ENCODE results near the gene ZNF438.
"Not testable (repeated sequence)": the region's sequence is repeated elsewhere in the genome, so short reads cannot be mapped to it uniquely, and the experiment has no call there.

ZNF438 gene

DNA sequence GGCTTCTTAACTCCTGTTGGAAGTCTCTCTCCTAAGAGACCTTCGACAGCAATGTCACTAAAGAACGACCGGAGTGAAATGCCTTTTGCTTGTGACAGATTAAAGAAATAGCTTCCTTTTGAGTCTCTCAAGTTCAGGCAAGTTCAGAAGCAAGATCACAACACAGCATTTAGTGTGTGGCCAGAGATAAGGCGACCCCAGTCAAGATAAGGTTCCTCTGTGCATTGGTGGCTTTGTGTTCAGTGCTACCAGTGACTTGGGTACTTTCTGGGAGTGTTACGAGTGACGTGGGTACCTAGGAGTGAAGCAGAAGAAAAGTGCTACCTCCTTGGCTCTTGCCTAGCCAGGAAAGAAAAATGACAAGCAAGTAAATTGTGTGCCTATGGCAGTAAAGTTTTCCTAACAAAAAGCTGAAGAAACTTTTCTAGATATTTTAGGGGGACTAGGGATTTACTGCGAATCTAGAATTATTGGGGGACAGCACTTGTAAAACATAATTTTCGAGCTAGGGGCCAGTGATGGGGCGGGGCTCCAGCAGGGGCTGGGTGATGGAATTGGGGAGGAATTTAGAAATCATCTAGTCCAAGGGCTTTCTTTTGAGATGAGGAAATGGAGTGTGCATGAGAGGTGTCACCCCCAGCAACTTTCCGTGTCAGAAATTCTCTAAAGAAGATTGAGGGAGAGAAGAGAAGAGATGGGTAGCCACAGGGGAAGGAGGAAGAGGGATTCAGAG lies 210.2 kb downstream of the ZNF438 start:
- DNase-seq: no peak

DNA sequence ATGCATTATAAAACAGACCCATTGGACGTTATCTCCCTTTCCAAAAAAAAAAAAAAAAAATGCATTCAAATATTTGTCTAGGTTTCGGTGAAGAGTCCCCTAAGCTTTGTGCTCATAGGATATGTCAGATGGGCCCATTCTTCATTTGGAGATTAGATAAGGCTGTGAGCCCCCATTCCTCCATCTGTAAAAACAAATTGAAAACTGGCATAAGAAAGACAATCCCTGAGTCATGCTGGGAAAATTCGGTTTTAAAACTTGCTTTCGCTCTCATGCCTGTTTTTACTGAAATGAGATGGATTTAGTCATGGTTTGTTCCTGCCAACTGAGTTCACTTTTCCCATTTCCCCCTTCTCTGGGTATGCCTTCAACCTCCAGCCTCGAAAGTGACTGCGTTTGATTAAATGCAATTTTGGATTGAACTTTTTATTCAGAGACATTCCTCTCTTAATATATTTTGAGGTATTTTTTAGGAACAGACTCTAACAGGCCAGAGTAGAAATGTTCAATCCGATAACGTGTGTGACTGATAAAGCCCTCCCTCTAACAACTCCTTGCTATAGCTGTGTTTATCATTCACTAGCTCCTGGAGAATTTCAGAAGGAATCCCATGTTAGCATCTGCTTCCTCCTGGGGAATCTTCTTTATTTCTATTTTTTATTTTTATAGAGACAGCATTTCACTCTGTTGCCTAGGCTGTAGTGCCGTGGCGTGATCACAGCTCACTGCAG lies 211.2 kb downstream of the ZNF438 start:
- DNase-seq: no peak

DNA sequence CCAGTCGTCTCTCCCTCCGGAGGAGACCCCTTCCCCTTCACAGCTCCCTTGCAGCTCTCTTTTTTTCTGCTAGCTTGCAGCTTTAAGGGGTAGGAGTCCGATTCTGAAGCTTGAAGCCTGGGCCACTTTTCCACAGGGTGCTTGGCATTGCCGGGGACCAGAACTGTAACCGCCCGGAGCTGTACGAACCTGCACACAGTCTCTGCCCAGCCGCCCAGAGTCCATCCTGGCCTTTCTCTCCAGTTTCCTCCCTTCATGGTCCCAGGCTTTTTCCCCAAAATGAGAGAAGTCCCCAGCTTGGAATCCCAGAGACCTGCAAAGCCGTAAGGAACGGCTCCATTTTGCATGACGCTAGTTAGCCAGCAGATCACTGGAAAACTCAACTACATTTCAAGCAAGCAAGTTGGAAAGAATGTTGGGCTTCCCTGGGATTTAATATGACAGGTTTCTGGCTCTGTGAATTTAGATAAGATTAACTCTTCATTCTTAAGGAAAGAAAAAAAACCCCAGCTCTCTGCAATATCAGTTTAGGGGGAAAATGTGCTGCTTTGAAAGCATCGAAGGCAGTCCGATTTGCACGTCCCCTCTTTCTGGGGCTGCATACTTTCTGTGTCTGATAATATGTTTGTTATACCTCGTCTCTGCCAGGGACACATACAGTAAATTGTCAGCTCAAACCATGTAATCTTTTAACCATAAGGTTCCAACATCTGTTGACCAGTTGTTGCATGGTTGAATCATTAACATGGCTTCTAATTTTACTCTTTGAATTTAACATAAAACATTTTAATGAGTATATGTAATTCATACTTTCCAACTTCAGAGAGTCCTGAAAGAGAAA lies 212.1 kb downstream of the ZNF438 start:
- no peak for DNase-seq

DNA sequence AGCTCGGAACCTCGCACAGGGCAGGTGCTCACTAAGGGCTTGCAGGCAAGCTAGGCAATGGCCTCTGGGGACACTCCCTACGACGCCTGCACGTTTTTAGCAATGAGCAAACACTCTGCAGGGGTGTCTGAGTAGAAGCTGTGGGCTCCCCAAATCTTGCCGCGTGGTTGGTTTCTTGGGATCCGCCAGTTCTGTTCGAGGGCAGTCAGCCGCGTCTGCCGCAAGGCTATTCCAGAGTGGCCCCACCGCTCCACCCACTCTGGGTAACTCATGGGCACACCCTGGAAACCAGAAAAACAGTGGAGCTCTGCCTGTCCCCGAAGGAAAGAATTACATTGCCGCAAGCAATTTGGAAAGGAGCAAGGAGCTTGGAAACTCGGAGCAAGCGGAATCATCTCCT lies 212.8 kb downstream of the ZNF438 start:
- no peak for DNase-seq

DNA sequence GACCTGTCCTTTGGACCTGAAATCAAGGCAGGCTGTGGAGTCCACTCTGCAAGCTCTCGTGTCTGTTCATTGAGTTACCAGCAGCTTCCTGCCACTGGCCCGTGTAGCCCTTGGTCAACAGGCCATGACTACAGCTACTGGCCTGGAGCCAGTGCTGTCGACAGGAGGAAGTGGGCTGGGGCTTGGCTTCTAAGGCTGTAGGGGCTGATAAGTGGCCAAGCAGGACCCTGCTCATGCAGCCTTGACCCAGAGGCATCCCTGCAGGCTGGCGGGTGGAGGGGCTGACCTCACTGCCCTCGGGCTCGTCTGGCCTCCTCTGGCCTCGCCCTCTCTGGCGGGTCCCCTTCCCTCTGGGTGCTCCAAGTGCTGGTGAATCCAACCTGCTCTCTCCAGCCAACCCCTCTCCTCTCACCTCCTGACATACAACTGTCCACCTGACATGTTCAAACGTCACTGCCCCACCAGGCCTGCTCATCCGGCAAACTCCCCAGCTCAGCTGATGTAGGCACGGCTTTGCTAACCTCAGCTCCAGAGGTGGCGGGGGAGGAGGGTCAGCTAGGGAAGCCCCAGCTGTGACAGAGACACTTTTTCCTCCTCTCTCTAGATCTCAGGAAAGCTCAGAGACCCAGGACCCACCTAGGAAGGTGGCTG lies 213.5 kb downstream of the ZNF438 start:
- DNase-seq: no peak

DNA sequence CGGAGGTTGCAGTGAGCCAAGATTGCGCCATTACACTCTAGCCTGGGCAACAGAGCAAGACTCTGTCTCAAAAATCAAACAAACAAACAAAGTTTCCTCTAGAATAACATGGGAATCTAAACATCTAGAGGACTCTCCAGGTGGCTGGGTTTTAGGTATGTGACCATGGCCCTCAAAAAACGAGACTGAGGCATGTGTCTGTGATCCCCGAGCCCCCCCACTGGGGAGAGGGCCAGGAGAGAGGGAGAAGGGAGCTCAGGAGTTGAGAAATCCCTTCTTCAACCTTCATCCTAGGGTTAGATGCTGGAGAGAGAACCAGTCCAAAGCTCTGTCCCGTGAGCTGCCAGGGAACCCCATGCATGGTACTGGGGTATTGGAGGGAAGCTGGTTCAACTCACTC lies 214.1 kb downstream of the ZNF438 start:
- no peak for DNase-seq

DNA sequence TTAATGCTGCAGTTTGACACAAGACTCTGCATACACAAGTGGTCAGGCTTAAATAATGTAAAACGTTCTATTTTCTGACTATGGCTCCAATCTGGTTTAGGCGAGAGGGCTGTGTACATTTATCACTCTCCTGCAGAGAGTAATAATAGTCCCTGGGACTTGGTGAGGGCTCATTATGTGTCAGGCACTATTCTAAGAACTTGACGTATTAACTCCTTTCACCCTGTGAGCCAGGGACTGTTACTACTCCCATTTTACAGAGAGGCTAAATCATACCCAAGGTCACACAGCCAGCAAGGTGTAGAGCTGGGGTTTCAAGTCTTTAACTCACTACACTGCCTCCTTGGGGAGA lies 214.9 kb downstream of the ZNF438 start:
- DNase-seq: no peak

DNA sequence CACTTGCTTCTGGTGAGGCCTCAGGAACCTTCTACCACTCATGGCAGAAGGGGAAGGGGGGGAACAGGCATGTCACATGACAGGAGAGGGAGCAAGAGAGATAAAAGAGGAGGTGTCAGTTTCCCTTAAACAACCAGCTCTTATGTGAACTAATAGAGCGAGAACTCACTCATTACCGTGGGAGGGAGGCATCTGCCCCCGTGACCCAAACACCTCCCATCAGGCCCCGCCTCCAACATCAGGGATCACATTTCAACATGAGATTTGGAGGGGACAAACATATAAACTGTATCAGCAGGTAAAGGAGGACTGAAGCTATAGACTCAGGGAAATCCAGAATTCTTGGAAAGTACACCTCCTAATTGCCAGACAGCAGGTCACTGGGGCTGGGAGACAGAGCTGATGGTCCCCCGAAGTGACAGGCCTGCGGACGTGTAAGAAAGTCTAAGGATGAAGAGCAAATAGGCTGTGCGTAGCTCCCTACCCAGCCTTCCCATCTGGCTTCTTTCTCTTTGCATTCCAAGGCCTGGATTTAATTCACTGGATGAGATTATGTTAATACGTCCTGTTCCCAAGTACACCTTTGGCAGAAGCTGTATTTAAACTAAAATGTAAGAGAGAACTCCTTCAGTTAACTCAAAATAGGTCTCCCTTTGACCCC lies 215.4 kb downstream of the ZNF438 start:
- no peak for DNase-seq

DNA sequence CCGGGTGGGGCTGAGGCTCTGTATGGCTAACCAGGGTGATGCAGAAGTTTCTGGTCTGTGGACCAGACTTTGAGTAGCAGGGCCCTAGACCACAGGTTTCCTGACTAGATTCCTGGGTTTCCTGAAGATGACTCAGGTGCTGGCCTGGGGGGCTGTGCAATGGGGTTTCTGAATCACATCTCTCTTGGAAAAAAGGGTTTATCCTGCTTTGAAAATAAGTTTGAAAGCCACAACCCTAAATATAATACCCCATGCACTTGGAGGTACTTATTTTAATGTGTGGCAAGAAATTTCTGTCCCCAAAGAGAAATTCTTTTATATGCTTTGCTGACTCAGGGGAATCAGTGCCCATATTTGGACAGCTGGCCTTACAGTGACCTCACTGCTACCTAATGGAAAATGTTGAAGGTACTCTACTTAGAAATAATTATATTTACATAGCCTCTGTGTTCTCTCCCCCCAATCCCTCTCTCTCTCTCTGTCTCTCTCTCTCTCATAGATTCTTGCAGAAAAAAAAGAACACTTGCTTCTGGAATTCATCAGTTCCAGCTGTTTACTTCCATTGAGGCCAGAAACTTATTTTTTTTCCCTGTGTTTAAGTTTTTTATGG lies 217.7 kb downstream of the ZNF438 start:
- no peak for DNase-seq

DNA sequence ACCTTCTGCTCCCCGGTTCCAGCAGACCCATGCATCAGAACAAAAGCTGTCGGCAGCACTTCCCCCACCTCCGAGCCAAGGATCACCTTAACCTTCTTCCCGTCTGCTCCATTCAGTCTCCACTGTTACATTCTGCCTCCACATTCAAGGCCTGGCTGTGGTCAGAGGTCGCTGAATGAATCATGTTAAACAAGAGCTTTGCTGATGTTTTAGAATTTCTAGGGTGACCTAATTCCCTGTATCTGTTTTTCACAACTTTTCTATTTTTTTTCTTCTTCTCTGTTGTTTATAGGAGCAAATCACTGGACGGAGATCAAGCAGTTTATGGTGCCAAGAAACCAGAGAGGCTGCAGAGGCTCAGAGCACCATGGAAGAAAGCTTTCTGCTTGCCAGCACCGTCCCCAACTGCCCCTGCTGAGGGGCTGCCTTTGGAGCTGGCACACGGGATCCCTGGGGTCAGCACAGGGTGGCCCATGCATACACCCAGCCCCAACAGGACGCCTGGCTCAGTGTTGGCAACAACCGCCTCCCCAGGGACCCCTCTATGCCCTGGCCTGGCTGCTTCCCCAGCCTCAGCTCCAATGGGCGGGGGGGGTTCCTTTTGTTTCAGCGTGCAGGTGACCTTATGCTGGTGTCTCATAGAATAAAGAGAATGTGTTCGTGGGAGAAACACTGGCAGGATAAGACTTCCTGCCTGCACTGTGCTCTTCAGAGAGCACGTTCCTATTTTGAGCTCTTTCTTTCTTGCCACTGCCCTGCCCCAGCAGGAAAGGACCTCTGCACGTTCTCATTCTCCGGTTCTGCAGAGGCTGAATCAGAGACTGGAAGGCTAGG lies 219.4 kb downstream of the ZNF438 start:
- DNase-seq: no peak

DNA sequence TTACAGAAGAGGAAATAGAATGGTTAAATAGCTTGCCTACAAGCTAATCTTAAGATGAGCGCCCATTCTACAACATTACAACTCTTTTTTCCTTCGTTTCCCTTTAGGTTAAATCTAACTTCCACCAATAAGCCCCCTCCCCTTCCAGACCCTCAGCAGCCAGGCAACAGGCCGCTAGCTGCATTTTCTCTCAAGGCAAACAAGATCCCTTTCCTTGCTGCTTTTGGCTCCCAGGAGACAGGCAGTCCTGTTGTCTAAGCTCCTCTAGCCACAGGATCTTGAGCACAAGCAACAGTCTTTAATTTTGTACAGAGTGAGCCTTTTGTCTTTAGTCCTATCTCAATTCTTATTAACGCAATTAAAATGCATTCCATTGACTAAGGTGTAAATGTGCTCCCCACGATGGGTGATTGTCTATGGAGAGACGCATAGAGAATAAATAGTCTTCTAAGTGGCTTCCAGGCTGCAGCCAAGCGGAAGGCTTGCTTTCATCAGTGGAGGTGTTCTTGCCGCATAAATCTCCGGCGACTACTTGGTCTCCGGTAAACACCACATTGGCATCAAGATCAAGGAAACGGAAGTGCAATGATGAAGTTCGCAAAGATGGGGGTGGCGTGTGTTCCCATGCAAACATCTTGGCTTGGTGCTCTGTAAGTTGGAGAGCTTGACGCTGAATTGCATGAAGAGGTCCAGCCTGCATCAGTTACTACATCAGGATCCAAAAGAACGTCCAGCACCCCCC lies 220.2 kb downstream of the ZNF438 start:
- no peak for DNase-seq

DNA sequence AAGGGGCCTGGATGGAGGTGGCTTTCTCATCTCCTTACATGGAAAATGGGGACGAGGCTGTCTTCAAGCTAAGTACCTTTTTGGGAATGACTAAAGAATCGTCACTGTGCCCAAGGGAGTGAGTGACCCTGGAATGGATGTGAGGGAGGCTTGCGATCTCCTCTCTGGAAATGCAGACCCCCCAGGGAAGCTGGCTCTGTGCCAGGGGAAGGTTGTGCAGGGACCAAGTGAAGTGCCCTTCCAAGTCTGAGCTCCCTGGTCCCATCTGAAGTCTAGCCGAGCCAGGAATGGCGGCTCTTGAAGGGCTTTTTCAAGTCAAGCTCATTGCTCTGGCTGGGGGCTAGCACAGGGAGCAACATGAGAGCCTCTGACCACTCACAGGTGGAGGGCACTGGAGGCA lies 221.2 kb downstream of the ZNF438 start:
- DNase-seq: no peak

DNA sequence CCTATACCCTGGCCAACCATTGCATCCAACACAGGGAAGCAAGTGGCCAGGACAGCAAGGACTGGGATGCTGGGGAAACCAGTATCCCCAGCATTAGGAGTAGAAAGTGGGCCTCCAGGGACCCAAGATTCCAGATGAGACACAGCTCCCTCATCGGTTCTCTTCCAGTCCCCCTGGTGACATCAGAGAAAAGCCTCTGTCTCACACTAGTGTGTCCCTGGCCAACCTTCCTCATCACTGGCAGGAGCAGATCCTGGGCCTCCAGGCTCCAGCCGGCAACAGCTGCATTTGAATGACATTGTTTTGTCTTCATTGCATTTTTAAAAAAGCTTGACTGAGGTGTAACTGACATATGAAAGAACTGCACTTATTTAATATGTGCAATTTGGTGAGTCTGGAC lies 224.8 kb downstream of the ZNF438 start:
- no peak for DNase-seq

DNA sequence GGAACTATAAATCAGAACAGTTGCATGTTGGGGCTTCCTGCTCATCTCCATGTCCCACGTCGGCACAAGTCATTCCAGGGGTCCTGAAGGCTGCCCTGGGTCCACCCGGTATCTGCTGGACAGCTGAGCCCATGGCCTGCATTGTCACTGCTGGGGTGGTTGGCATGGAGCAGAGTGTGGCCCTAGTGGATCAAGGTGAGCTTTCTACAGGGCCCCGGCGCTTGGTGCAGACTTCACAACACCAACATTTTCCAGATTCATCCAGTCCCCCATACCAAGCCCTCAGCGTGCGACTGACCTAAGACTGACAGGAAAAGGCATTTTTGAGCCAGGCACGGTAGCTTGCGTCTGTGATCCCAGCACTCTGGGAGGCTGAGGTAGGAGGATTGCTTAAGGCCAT lies 226.6 kb downstream of the ZNF438 start:
- DNase-seq: no peak

DNA sequence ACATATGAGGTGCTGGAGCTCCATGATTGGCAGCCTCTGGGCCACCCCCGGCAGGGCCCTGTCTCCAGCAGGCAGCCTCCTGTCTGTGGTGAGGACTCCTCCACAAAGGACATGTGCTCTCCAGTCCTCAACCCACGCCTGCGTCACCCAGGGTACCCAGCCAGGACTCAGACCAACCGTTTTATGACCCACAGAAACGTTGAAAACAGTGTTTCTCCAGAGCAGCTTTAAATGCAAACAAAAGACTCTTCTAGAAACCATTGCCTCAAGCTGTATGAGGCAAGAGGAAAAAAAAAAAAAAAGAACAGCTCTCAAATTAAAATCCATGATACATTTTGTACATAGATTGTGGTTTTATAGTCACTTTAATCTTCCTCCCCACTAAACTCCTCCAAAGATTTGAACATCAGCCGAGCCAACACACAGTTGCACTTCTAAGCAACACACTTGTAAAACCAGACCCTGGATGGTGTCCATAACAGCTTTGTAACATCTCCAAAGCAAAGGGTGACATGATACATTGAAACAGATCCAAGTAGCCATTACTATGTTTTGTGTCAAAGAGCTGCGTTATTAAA lies 227.1 kb downstream of the ZNF438 start:
- DNase-seq: no peak

DNA sequence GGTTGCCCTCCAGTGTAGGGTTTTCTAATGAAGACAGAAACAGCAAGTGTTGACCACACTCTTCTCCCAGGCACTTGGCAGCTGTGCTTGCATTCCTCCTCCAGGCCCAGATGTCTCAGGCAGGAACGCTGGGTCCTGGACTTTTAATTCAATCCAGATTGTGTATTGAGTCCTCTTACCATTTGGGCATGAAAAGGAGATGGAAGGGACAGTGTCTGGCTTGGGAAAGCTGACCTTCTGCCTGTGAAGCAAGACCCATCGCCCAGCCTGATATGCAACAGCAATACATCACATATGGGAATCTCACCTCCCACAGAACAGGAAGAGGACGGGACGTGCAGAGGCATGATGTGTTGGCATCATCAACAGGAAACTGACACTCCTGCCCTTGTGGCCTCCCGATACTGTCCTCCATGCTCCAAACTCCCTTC lies 227.8 kb downstream of the ZNF438 start:
- DNase-seq: no peak

DNA sequence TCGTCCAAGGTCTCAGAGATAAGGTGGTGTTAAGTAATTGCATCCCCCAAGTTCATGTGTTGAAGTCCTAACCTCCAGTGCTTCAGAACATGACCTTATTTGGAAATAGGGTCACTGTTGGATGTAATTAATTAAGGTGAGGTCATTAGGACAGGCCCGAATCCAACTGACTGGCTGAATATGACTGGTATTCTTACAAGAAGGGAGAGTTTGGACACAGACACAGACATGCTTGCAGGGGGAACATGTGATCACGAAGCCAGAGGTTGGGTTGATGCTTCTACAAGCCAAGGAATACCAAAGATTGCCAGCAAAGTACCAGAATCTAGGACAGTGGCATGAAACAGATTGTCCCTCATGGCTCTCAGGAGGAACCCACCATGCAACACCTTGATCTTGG lies 228.6 kb downstream of the ZNF438 start:
- no peak for DNase-seq

DNA sequence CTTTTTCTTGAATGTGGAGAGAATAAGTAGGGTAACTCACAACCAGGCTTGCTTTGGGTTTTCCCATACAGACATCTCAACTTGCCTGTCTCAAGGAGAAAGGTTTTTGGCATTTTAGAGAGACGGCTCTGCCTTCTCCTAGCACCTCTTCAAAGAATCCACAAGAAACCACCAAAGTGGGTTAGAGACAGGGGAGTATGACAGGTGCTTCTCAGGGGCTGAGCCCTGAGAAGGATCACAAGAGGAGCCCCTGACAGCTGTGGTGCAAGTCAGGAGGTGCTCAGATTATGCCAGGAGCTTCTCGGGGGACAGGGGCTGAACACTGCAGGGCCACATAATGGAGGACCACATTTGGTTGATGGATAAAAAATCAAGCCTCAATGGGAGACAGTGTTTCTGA lies 231.3 kb downstream of the ZNF438 start:
- DNase-seq: no peak

DNA sequence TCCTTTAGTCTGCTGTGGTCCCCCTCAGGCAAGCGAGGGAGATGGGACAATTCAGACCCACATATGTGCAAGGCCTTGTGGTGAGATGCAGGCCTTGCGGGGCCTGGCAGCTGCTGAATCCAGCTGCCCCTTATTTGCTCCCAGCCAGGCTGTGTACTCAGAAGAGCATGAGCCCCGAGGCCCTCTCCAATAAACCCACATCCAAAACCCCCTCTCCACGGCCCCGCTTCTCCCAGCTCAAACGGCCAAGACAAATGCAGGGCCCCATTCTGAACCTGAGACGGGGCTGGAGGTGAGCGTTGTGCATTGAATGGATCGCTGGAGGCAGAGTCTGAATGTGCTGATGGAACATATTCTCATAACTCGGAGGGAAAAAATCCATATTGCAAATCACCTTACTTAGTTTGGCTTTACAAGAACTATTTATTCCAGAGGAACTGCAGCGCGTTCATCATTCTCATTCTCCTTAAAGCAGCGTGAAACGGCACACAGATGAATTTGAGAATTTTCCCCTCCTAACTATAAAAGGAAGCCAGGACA lies 232.9 kb downstream of the ZNF438 start:
- DNase-seq: no peak

DNA sequence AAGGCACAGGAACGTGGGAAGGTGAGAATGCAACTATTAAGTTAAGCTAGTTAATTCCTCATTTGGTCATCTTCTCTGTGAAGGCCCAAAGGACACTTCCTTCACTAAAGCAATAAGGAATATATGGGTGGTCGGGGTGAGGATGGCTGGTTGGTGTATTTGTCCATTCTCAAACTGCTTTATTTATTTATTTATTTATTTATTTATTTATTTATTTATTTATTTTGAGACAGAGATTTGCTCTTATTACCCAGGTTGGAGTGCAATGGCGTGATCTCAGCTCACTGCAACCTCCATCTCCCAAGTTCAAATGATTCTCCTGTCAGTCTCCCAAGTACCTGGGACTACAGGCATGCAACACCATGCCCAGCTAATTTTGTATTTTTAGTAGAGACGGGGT lies 236.6 kb downstream of the ZNF438 start:
- DNase-seq: not testable (repeated sequence)

All from DMS79 (cell line).